Activated T-helper 1 cell treated with anti-CD3 and anti-CD28 coated beads, Interleukin-2, amount 50 U/mL, for 16 hours (primary cell): Measurements from ENCODE around the gene TPPP3.
A peak's percentile ranks its signal among the peaks of the same experiment; 100 is the strongest.

Experiments used
- DNase-seq, 2 donors: peaks; one replicate each; pipeline ENCODE4 v3.0.0-alpha.2; 2020; ENCODE audit warnings: low read depth in 1 of 2, low spot score in 1 of 2

TPPP3 gene

DNA sequence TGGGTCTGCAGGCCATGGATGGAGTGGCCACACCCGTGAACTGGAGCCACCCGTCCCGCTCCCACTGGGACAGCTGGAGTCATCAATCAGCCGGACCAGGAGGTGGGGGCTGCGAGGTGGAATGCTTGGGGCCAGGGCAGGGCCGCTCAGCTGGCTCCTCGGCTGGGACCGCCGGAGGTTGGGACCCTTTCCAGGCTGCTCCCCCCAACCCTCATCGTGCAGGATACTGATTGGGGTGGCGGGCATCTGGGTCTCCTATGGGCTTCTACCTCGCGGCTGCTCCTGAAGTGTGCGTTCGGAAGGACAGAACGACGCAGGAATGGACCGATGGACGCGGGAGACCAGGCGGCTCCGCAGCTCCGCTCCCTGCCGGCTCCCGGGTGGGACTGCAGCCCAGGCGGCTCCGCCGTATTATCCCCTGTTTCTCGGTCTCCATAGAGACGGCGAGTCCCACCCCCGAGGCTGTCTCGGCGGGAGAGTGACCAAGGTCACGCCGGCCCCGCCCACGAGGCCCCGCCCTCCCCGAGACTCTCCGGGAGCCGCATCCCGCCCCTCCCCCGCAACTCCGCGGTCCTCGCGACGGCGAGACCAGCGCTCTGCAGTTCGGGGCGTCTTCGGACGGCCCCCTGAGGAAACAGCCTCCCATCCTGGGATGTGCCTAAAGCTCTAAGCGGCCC, at the start of gene TPPP3:
TSS of gene TPPP3 (minus strand) at position 388 of the 677 bp plus-strand sequence. CDS start 2,387 bp downstream, outside the sequence.
- no peak for DNase-seq

GRCh38 chr16:67442581-67443255, 49.4 kb upstream of the TPPP3 start:
- no peak for DNase-seq

DNA sequence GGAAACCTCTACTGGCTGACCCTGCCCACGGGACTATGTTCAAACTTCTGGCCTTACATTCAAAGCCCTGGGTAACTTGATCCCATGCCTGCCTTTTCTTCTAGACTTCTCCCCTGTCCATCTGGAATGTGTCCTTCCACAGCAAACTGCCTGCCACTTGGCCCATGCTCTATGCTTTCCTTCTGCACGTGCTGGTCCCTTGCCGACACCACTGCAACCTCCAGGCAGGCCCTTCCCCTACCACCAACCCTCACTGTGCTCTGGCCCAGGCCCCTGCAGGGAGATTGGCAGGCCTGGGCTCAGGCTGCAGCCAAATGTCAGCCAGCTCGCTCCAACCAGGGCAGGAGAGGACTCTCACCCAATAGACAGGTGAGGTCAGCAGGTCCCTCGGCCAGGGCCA, 48.6 kb upstream of the TPPP3 start:
- DNase-seq, result no peak

DNA sequence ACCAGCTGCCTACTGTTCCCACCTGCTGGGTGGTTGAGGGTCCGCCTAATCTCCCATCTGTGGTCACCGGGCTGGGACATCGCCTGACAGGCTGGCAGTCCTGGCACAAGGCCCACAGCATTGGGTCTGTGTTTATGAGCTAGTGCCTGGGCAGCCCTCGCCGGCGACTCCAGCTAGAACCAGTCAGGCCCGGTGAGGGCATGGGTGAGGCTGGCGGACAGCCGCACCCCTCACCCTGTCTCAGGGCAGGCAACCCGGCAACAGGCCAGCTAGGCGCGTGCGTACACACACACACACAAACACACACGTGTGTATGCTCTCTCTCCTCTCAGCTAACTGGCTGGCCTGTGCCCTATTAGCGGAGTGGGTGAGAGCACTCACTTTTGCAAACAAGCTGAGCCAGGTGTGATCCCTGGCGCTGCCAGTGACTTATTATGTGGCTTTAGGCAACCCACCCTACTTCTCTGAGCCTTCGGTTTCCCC, 48.0 kb upstream of the TPPP3 start:
- no peak for DNase-seq

DNA sequence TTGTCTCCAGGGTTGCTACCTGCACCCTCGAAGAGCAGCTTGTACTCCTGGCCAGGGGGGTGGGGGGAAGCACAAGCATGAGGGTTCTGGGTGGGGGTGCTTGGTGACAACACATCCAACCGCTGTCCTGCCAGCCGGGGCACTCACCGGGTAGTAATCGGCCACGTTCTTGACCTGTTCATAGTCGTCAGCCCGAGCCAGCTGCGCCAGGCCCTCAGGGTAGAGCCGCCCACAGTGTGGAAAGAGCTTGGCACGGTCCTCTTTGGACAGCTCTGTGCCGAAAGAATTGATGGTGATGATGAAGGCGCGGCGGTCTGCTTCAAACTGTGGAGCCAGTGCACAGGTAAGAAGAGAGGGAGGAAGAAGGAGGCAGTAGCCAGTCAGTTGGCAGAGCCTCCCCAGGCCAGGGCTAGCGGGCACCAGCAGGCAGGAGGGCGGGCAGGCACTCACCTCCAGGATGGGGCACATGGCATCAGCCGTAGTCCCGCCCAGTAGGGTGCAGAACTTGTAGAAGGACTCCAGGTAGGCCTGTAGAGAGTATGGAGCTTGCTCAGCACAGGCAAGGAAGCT, 45.6 kb upstream of the TPPP3 start:
- DNase-seq, result no peak

GRCh38 chr16:67438098-67438791, 44.9 kb upstream of the TPPP3 start:
- no peak for DNase-seq

- DNase-seq, result no peak
Observed at GRCh38 chr16:67437513-67437912, 44.2 kb upstream of the TPPP3 start.

- no peak for DNase-seq
Observed at GRCh38 chr16:67436640-67437193, 43.4 kb upstream of the TPPP3 start.

DNA sequence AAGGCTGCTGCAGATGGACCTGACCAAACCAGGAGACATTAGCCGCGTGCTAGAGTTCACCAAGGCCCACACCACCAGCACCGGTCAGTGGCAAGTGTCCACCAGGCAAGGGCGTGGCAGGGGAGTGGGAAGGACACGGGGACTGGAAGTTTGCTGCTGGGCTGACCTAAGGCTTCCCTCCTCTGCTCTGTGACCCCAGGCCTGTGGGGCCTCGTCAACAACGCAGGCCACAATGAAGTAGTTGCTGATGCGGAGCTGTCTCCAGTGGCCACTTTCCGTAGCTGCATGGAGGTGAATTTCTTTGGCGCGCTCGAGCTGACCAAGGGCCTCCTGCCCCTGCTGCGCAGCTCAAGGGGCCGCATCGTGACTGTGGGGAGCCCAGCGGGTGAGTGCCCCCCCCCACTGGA, 42.5 kb upstream of the TPPP3 start:
- DNase-seq, result no peak

- no peak for DNase-seq
Observed at GRCh38 chr16:67433131-67433719, 39.9 kb upstream of the TPPP3 start.

GRCh38 chr16:67432506-67432890, 39.2 kb upstream of the TPPP3 start:
- no peak for DNase-seq

- DNase-seq, result no peak
Observed at GRCh38 chr16:67431775-67432505, 38.6 kb upstream of the TPPP3 start.

GRCh38 chr16:67430977-67431774, 37.9 kb upstream of the TPPP3 start, which contains the start of gene HSD11B2:
HSD11B2 (plus strand) TSS chr16:67431121; CDS start chr16:67431249, 128 bp downstream.
- no peak for DNase-seq

GRCh38 chr16:67430504-67430976, 37.2 kb upstream of the TPPP3 start:
- no peak for DNase-seq

- no peak for DNase-seq
Observed at GRCh38 chr16:67429799-67430503, 36.7 kb upstream of the TPPP3 start.

GRCh38 chr16:67429053-67429798, 35.9 kb upstream of the TPPP3 start:
- DNase-seq, result no peak

DNA sequence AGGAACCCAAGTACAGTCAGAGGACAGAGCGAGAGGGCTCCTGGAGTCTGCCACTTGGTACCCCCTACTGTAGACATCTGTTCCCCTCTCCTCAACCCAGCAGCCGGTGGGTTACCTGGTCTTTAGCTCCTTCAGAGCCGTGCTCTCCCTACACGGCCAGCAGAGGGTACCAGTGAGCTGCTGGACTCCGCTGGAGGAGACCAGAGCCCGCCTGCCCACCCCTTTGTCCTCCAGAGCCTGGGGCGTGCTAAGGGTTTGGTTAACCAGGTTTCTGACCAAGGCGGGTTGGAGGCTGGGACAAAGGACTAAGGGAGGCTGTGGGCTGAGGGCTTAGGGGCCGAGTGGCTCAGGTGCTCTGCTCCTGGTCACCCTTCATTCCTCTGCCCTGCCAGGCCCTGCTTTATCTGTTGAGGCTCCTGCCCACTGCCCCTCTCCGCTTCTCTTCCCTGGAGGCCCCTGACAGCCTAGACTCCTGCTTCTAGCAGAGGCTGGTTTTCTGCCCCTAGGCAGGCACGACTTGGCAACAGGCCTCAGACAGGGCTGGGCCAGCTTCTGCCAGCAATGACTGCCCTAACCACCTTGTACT, 34.9 kb upstream of the TPPP3 start:
- DNase-seq, result peak in 1 of 2 donors; percentile 25

- DNase-seq, result no peak
Observed at GRCh38 chr16:67426950-67427349, 33.7 kb upstream of the TPPP3 start.
